M059J (cell line): ENCODE data around the gene ZNF398. TPM values are rescaled to one million over a fixed set of nuclear protein-coding genes. Genes with fewer than 3 reads are reported as not detected.
A peak's percentile ranks its signal among the peaks of the same experiment; 100 is the strongest.
"Not testable (repeated sequence)": the region's sequence is repeated elsewhere in the genome, so short reads cannot be mapped to it uniquely, and the experiment has no call there.

ENCODE experiments used
- DNase-seq: peaks from one replicate; pipeline ENCODE4 v3.0.0-alpha.2; 2012; ENCODE audit warnings: low read depth
- total RNA-seq: library from RNA; depleted of rRNA; stranded (reverse); fragments of >200 nt; shearing (Covaris generic); gene quantifications from 2 replicates; pipeline ENCODE4 v1.2.3, GENCODE V29; 2014; rRNA removed

ZNF398 gene
- total RNA-seq, 1 experiment from 2014 or later, result 16.0 TPM

- DNase-seq, result no peak
Observed at GRCh38 chr7:149225656-149226055, 78.4 kb downstream of the ZNF398 start.

- not testable (repeated sequence) for DNase-seq
Observed at GRCh38 chr7:149226366-149226765, 79.1 kb downstream of the ZNF398 start.

- DNase-seq, result peak; percentile 9
Observed at GRCh38 chr7:149226840-149227494, 79.7 kb downstream of the ZNF398 start.

GRCh38 chr7:149228831-149229471 is 81.7 kb downstream of the ZNF398 start:
- peak; percentile 18 for DNase-seq

- DNase-seq, result peak; percentile 7
Observed at GRCh38 chr7:149229526-149229925, 82.3 kb downstream of the ZNF398 start.

- DNase-seq, result no peak
Observed at GRCh38 chr7:149232362-149232761, 85.1 kb downstream of the ZNF398 start.

Other genes with a start within 250 kb of the ZNF398 start
- 307 and 409 TPM in 2 replicates for gene PDIA4, start 118.9 kb upstream of the ZNF398 start, total RNA-seq
- 3.3 and 3.9 TPM in 2 replicates for gene ZNF786, start 56.7 kb upstream of the ZNF398 start, total RNA-seq
- gene ZNF425, start 21.1 kb upstream of the ZNF398 start, total RNA-seq, result 1.1 and 3.1 TPM in 2 replicates
- gene ZNF282, start 48.1 kb downstream of the ZNF398 start, total RNA-seq, result 9.9 and 21.4 TPM in 2 replicates
- gene ZNF212, start 92.2 kb downstream of the ZNF398 start, total RNA-seq, result 7.5 and 9.6 TPM in 2 replicates
- 3.1 and 6.9 TPM in 2 replicates for gene ZNF783, start 114.7 kb downstream of the ZNF398 start, total RNA-seq